ENCODE results near the gene SPN.
"Not testable (repeated sequence)": the region's sequence is repeated elsewhere in the genome, so short reads cannot be mapped to it uniquely, and the experiment has no call there.

Gene SPN

GRCh38 chr16:29708917-29709600 lies 46.0 kb downstream of the SPN start:
- no peak for DNase-seq

- not testable (repeated sequence) for DNase-seq
These were observed 46.6 kb downstream of the SPN start for GRCh38 chr16:29709657-29710056.

GRCh38 chr16:29710227-29711219 lies 47.5 kb downstream of the SPN start:
- no peak for DNase-seq

- DNase-seq = no peak
These were observed 49.8 kb downstream of the SPN start for GRCh38 chr16:29712809-29713208.

- no peak for DNase-seq
These were observed 51.3 kb downstream of the SPN start for GRCh38 chr16:29714396-29714795.

GRCh38 chr16:29714972-29715371 lies 51.9 kb downstream of the SPN start:
- DNase-seq = no peak

GRCh38 chr16:29717113-29717512 lies 54.1 kb downstream of the SPN start:
- DNase-seq = no peak

GRCh38 chr16:29719063-29719462 lies 56.0 kb downstream of the SPN start:
- no peak for DNase-seq

Data from DMS79 (cell line).